DOHH2 (cell line): ENCODE measurements around the gene DERA.

Experiments
- H3F3A ChIP-seq: fragments of 200-600 bp; sonication (generic), shearing (Covaris generic); 2 replicates; pipeline ENCODE4 v1.6.0; 2016; ENCODE audit warnings: antibody characterized with exemption, mild to moderate bottlenecking; ENCODE audit not compliant: control insufficient read depth, insufficient read depth
- H3K27ac ChIP-seq: fragments of 200-600 bp; sonication (generic); 2 replicates; pipeline ENCODE4 v1.5.1; 2014; ENCODE audit warnings: low read depth, mild to moderate bottlenecking, low read length, moderate library complexity
- H3K27me3 ChIP-seq: fragments of 200-600 bp; sonication (generic); 2 replicates; pipeline ENCODE4 v1.6.1; 2014; ENCODE audit warnings: mild to moderate bottlenecking, low read length, mixed read lengths; ENCODE audit not compliant: control insufficient read depth
- H3K36me3 ChIP-seq: fragments of 200-600 bp; sonication (generic); 2 replicates; pipeline ENCODE4 v1.6.1; 2014; ENCODE audit warnings: mild to moderate bottlenecking, low read length, moderate library complexity, mixed read lengths; ENCODE audit not compliant: control insufficient read depth
- H3K4me1 ChIP-seq: fragments of 200-600 bp; sonication (generic); 2 replicates; pipeline ENCODE4 v1.6.1; 2014; ENCODE audit warnings: mild to moderate bottlenecking, low read length, mixed read lengths; ENCODE audit not compliant: control insufficient read depth
- H3K4me2 ChIP-seq: fragments of 200-600 bp; sonication (generic); 2 replicates; pipeline ENCODE4 v1.6.0; 2014; ENCODE audit warnings: mild to moderate bottlenecking, low read length, moderate library complexity
- H3K4me3 ChIP-seq: fragments of 200-600 bp; sonication (generic); 2 replicates; pipeline ENCODE4 v1.5.1; 2014; ENCODE audit warnings: mild to moderate bottlenecking, low read length, mixed read lengths
- H3K79me2 ChIP-seq: fragments of 200-600 bp; sonication (generic); 2 replicates; pipeline ENCODE4 v1.6.1; 2014; ENCODE audit warnings: mild to moderate bottlenecking, low read length, mixed read lengths; ENCODE audit not compliant: control insufficient read depth
- H3K9me2 ChIP-seq: fragments of 200-600 bp; sonication (generic); replicated peaks from 2 replicates; pipeline ENCODE4 v1.6.1; 2014; ENCODE audit warnings: mild to moderate bottlenecking, low read length, mixed read lengths; ENCODE audit not compliant: control insufficient read depth
- H3K9me3 ChIP-seq: fragments of 200-600 bp; sonication (generic); 2 replicates; pipeline ENCODE4 v1.6.1; 2014; ENCODE audit warnings: antibody characterized with exemption, low read length, mixed read lengths; ENCODE audit not compliant: control insufficient read depth, insufficient read depth
- H4K20me1 ChIP-seq: fragments of 200-600 bp; sonication (generic); 2 replicates; pipeline ENCODE4 v1.6.0; 2014; ENCODE audit warnings: low read depth, mild to moderate bottlenecking, antibody characterized with exemption, low read length, moderate library complexity; ENCODE audit not compliant: control insufficient read depth, insufficient read depth
- EZH2phosphoT487 ChIP-seq: fragments of 200-600 bp; sonication (generic); IDR thresholded peaks from 2 replicates; pipeline ENCODE4 v1.6.1; 2017; ENCODE audit warnings: borderline replicate concordance, mild to moderate bottlenecking, antibody characterized with exemption, low read length, moderate library complexity, mixed read lengths
- TF ChIP-seq, protein P1 (sequence below): fragments of 200-600 bp; sonication (generic); IDR thresholded peaks from one replicate; pipeline ENCODE4 v1.5.1; 2014; ENCODE audit warnings: antibody characterized with exemption, mild to moderate bottlenecking, low read depth, low read length; ENCODE audit not compliant: poor library complexity, severe bottlenecking

DERA gene

GRCh38 chr12:16086462-16086861 is 175.3 kb downstream of the DERA start:
- no peaks in the 10 kb centered on the region for H3K4me1 ChIP-seq
- H3K4me3 ChIP-seq: no peak overlapping the region
- no peak for TF ChIP-seq EZH2phosphoT487
- TF ChIP-seq, protein P1, sequence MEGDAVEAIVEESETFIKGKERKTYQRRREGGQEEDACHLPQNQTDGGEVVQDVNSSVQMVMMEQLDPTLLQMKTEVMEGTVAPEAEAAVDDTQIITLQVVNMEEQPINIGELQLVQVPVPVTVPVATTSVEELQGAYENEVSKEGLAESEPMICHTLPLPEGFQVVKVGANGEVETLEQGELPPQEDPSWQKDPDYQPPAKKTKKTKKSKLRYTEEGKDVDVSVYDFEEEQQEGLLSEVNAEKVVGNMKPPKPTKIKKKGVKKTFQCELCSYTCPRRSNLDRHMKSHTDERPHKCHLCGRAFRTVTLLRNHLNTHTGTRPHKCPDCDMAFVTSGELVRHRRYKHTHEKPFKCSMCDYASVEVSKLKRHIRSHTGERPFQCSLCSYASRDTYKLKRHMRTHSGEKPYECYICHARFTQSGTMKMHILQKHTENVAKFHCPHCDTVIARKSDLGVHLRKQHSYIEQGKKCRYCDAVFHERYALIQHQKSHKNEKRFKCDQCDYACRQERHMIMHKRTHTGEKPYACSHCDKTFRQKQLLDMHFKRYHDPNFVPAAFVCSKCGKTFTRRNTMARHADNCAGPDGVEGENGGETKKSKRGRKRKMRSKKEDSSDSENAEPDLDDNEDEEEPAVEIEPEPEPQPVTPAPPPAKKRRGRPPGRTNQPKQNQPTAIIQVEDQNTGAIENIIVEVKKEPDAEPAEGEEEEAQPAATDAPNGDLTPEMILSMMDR: no peak
- no peaks in the 10 kb centered on the region for H4K20me1 ChIP-seq
- no peaks in the 10 kb centered on the region for H3K79me2 ChIP-seq
- H3K36me3 ChIP-seq: no peaks in the 10 kb centered on the region
- H3K27ac ChIP-seq: no peak overlapping the region
- no peak overlapping the region for H3K4me2 ChIP-seq
- H3K9me2 ChIP-seq: no peaks in the 10 kb centered on the region
- no peaks in the 10 kb centered on the region for H3F3A ChIP-seq
- H3K27me3 ChIP-seq: no peaks in the 10 kb centered on the region
- no peaks in the 10 kb centered on the region for H3K9me3 ChIP-seq

DNA sequence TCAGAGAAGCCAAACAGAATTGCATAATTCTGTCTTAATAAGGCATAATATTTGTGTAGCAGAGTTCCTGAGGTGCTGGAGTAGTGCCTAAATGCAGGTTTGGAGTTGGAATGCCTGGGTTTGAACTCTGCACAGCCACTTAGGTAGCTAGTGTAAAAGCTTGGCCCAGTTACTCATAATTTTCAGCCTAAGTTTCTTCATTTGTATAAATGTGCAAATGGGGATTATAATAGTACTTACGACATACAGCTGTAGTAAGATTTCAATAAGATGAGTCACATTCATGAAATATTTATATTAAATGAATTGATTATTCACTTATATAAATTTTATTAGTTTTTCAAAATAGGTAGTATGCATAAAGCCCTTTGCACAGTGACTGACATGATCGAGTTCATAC is 175.8 kb downstream of the DERA start:
- Histone ChIP-seq H3K36me3 (no peaks in the 10 kb centered on the region), H3F3A (no peaks in the 10 kb centered on the region), H3K4me2 (no peak overlapping the region), H3K4me1 (no peaks in the 10 kb centered on the region), H3K4me3 (no peak overlapping the region), H3K27me3 (no peaks in the 10 kb centered on the region), H3K9me2 (no peaks in the 10 kb centered on the region), H3K9me3 (0 out of 2 replicates have a peak, but pooled peaks cover 2% of the 10 kb centered on the region), H3K79me2 (no peaks in the 10 kb centered on the region), H4K20me1 (no peaks in the 10 kb centered on the region), H3K27ac (no peak overlapping the region)
- no peak for TF ChIP-seq EZH2phosphoT487
- TF ChIP-seq, protein P1: no peak
